ENCODE results near the gene MARCO.

MARCO gene

GRCh38 chr2:118936306-118936705 is 5.7 kb upstream of the MARCO start:
- no peak for TF ChIP-seq POLR2AphosphoS5 (IDR thresholded peaks at IDR 0.05; ENCODE audit: low read depth, low read length)
- no peak for TF ChIP-seq TAF1 (IDR thresholded peaks at IDR 0.05; ENCODE audit: borderline replicate concordance, insufficient read depth, low read length)
- no peak for TF ChIP-seq REST (IDR thresholded peaks at IDR 0.05; ENCODE audit: insufficient read depth in 1 of 2, low read depth in 2 of 2, low read length in 2 of 2)
- TF ChIP-seq SIN3A (IDR thresholded peaks at IDR 0.05; ENCODE audit: borderline replicate concordance, insufficient read depth, low read length): no peak
- no peak for TF ChIP-seq FOXP2 (optimal IDR thresholded peaks at IDR 0.05; ENCODE audit: borderline replicate concordance, extremely low read depth, extremely low read length, insufficient read depth)

- TF ChIP-seq SIN3A (IDR thresholded peaks at IDR 0.05; ENCODE audit: borderline replicate concordance, insufficient read depth, low read length) (no peak), FOXP2 (optimal IDR thresholded peaks at IDR 0.05; ENCODE audit: borderline replicate concordance, extremely low read depth, extremely low read length, insufficient read depth) (no peak), TAF1 (IDR thresholded peaks at IDR 0.05; ENCODE audit: borderline replicate concordance, insufficient read depth, low read length) (no peak), REST (IDR thresholded peaks at IDR 0.05; ENCODE audit: insufficient read depth in 1 of 2, low read depth in 2 of 2, low read length in 2 of 2) (no peak), POLR2AphosphoS5 (IDR thresholded peaks at IDR 0.05; ENCODE audit: low read depth, low read length) (no peak)
Observed at GRCh38 chr2:118936936-118937335, 5.1 kb upstream of the MARCO start.

GRCh38 chr2:118937817-118938216 is 4.2 kb upstream of the MARCO start:
- no peak for TF ChIP-seq FOXP2 (optimal IDR thresholded peaks at IDR 0.05; ENCODE audit: borderline replicate concordance, extremely low read depth, extremely low read length, insufficient read depth)
- no peak for TF ChIP-seq REST (IDR thresholded peaks at IDR 0.05; ENCODE audit: insufficient read depth in 1 of 2, low read depth in 2 of 2, low read length in 2 of 2)
- TF ChIP-seq POLR2AphosphoS5 (IDR thresholded peaks at IDR 0.05; ENCODE audit: low read depth, low read length): no peak
- TF ChIP-seq TAF1 (IDR thresholded peaks at IDR 0.05; ENCODE audit: borderline replicate concordance, insufficient read depth, low read length): no peak
- no peak for TF ChIP-seq SIN3A (IDR thresholded peaks at IDR 0.05; ENCODE audit: borderline replicate concordance, insufficient read depth, low read length)

- TF ChIP-seq TAF1 (IDR thresholded peaks at IDR 0.05; ENCODE audit: borderline replicate concordance, insufficient read depth, low read length): no peak
- TF ChIP-seq POLR2AphosphoS5 (IDR thresholded peaks at IDR 0.05; ENCODE audit: low read depth, low read length): no peak
- no peak for TF ChIP-seq FOXP2 (optimal IDR thresholded peaks at IDR 0.05; ENCODE audit: borderline replicate concordance, extremely low read depth, extremely low read length, insufficient read depth)
- no peak for TF ChIP-seq REST (IDR thresholded peaks at IDR 0.05; ENCODE audit: insufficient read depth in 1 of 2, low read depth in 2 of 2, low read length in 2 of 2)
- no peak for TF ChIP-seq SIN3A (IDR thresholded peaks at IDR 0.05; ENCODE audit: borderline replicate concordance, insufficient read depth, low read length)
Observed at GRCh38 chr2:118939994-118940393, 2.0 kb upstream of the MARCO start.

Data from PFSK-1 (cell line).